ENCODE results near the gene CH25H. TPM values are rescaled to one million over a fixed set of nuclear protein-coding genes. Genes with fewer than 3 reads are reported as not detected.

CH25H gene
- total RNA-seq, 1 experiment from 2014 or later: 1.0 TPM

GRCh38 chr10:89183571-89183970 lies 23.5 kb downstream of the CH25H start:
- Histone ChIP-seq H4K5ac (ENCODE audit: insufficient read length, low read depth, low read length) (no peak overlapping the region), H2BK20ac (ENCODE audit: low read depth, low read length, poor library complexity, severe bottlenecking) (no peak overlapping the region), H3T11ph (ENCODE audit: low read length) (no peak overlapping the region), H4K20me1 (ENCODE audit: control insufficient read depth, insufficient read depth, insufficient read length) (no peaks in the 10 kb centered on the region), H3K79me1 (ENCODE audit: insufficient read depth, low read depth, low read length, poor library complexity, severe bottlenecking) (no peaks in the 10 kb centered on the region), H2BK120ac (ENCODE audit: low read depth, low read length, poor library complexity, severe bottlenecking) (no peak overlapping the region), H3K4me1 (ENCODE audit: insufficient read depth, low read length) (peaks cover 2% of the 10 kb centered on the region; the same call in 1 of the 2 replicates), H3K27ac (ENCODE audit: insufficient read length, low read depth, low read length) (no peak overlapping the region), H3K4ac (ENCODE audit: low read depth, low read length) (no peak overlapping the region), H2BK15ac (ENCODE audit: low read depth, low read length) (no peak overlapping the region), H3K18ac (ENCODE audit: insufficient read length, low read depth, low read length) (no peak overlapping the region), H3K14ac (ENCODE audit: insufficient read depth, low read length) (no peak overlapping the region), H2BK5ac (ENCODE audit: insufficient read length, low read length) (no peak overlapping the region), H3K23ac (ENCODE audit: insufficient read length, low read depth, low read length) (no peak overlapping the region), H3K4me2 (ENCODE audit: insufficient read depth, insufficient read length, low read length) (no peak overlapping the region), H2BK12ac (ENCODE audit: insufficient read length, low read depth, low read length) (no peak overlapping the region), H2AFZ (ENCODE audit: low read length) (no peak overlapping the region), H3K9ac (ENCODE audit: extremely low read depth, insufficient read length, low read length) (no peak overlapping the region), H2AK5ac (ENCODE audit: insufficient read length, low read length) (no peak overlapping the region), H3K23me2 (ENCODE audit: insufficient read length, low read depth, low read length, poor library complexity, severe bottlenecking) (no peaks in the 10 kb centered on the region), H3K9me3 (ENCODE audit: control insufficient read depth, low read depth, low read length) (no peaks in the 10 kb centered on the region), H3K79me2 (ENCODE audit: insufficient read depth, low read length) (no peaks in the 10 kb centered on the region), H3K56ac (ENCODE audit: insufficient read length, low read depth, low read length) (no peak overlapping the region), H4K8ac (replicated peaks; ENCODE audit: insufficient read length, low read depth, low read length) (no peak overlapping the region), H4K91ac (ENCODE audit: insufficient read length, low read depth, low read length) (no peak overlapping the region), H3K27me3 (ENCODE audit: insufficient read depth, low read length) (no peaks in the 10 kb centered on the region)
- H3K4me1 Mint-ChIP-seq: peaks cover 4 to 6% of the 10 kb centered on the region in 2 experiments; a peak in 2 of 4 replicates
- no peaks in the 10 kb centered on the region for H3K27me3 Mint-ChIP-seq (ENCODE audit: low read depth)
- no peaks in the 10 kb centered on the region; a peak in 1 of 5 replicates for H3K9me3 Mint-ChIP-seq
- no peak overlapping the region for H3K27ac Mint-ChIP-seq
- no peak overlapping the region for H3K4me3 Mint-ChIP-seq
- no peak for TF ChIP-seq CTCF (conservative IDR thresholded peaks at IDR 0.05)
- no peak for DNase-seq
- no peaks in the 10 kb centered on the region for H3K36me3 Mint-ChIP-seq (ENCODE audit: insufficient read depth in 1 of 3, low read depth in 3 of 3)

All from H9 (cell line).